ENCODE measurements around the gene R3HDM4.
"Not testable (repeated sequence)": the region's sequence is repeated elsewhere in the genome, so short reads cannot be mapped to it uniquely, and the experiment has no call there.

The R3HDM4 gene

GRCh38 chr19:884420-885211 is 28.4 kb downstream of the R3HDM4 start:
- Histone ChIP-seq H3K4me3 (ENCODE audit: low read length) (no peak overlapping the region), H3K4me1 (ENCODE audit: insufficient read depth, low read length) (no peaks in the 10 kb centered on the region), H3K9me3 (ENCODE audit: insufficient read depth, low read depth, low read length) (no peaks in the 10 kb centered on the region), H3K27ac (ENCODE audit: low read depth, low read length) (no peak overlapping the region), H3K9ac (ENCODE audit: low read depth, low read length) (no peak overlapping the region), H3K27me3 (ENCODE audit: insufficient read depth, low read length) (no peaks in the 10 kb centered on the region), H3K36me3 (ENCODE audit: insufficient read depth, low read length) (peaks cover 52% of the 10 kb centered on the region)
- 94% methylated on average over 51 of the region's 51 CpGs for WGBS

- Histone ChIP-seq H3K36me3 (ENCODE audit: insufficient read depth, low read length) (peaks cover 45% of the 10 kb centered on the region), H3K4me3 (ENCODE audit: low read length) (no peak overlapping the region), H3K4me1 (ENCODE audit: insufficient read depth, low read length) (no peaks in the 10 kb centered on the region), H3K27ac (ENCODE audit: low read depth, low read length) (no peak overlapping the region), H3K9me3 (ENCODE audit: insufficient read depth, low read depth, low read length) (no peaks in the 10 kb centered on the region), H3K9ac (ENCODE audit: low read depth, low read length) (no peak overlapping the region), H3K27me3 (ENCODE audit: insufficient read depth, low read length) (no peaks in the 10 kb centered on the region)
- WGBS = 91% methylated on average over 22 of the region's 22 CpGs
Observed at GRCh38 chr19:883661-884211, 29.3 kb downstream of the R3HDM4 start.

DNA sequence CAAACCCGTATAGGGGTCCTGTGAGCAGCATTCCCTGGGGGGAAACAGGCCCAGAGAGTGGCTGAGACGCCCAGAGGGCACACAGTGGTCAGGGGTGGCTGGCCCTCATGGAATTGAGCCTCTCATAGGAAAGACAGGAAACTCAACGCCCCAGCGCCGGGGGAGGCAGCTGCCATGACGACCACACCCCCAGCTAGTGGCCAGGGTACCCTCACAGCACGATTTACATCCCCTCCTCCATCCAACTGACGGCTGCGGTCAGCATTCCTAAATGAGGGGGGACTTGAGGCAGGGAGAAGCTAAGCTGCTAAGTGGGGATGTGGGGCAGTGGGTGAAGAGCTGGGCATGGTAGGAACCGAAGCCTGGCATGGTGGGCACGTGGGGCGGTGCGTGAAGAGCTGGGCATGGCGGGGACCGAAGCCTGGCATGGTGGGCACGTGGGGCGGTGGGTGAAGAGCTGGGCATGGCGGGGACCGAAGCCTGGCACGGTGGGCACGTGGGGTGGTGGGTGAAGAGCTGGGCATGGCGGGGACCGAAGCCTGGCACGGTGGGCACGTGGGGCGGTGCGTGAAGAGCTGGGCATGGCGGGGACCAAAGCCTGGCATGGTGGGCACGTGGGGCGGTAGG is 30.0 kb downstream of the R3HDM4 start:
- H3K27me3 ChIP-seq (ENCODE audit: insufficient read depth, low read length) = no peaks in the 10 kb centered on the region
- H3K4me3 ChIP-seq (ENCODE audit: low read length) = no peak overlapping the region
- H3K36me3 ChIP-seq (ENCODE audit: insufficient read depth, low read length) = peaks cover 41% of the 10 kb centered on the region
- H3K9ac ChIP-seq (ENCODE audit: low read depth, low read length) = no peak overlapping the region
- WGBS = 93% methylated on average over 20 of the region's 30 CpGs
- H3K9me3 ChIP-seq (ENCODE audit: insufficient read depth, low read depth, low read length) = no peaks in the 10 kb centered on the region
- H3K4me1 ChIP-seq (ENCODE audit: insufficient read depth, low read length) = no peaks in the 10 kb centered on the region
- H3K27ac ChIP-seq (ENCODE audit: low read depth, low read length) = no peak overlapping the region

- Histone ChIP-seq H3K9ac (ENCODE audit: low read depth, low read length) (no peak overlapping the region), H3K4me1 (ENCODE audit: insufficient read depth, low read length) (no peaks in the 10 kb centered on the region), H3K36me3 (ENCODE audit: insufficient read depth, low read length) (peaks cover 42% of the 10 kb centered on the region), H3K9me3 (ENCODE audit: insufficient read depth, low read depth, low read length) (no peaks in the 10 kb centered on the region), H3K27me3 (ENCODE audit: insufficient read depth, low read length) (no peaks in the 10 kb centered on the region), H3K27ac (ENCODE audit: low read depth, low read length) (no peak overlapping the region), H3K4me3 (ENCODE audit: low read length) (no peak overlapping the region)
- 97% methylated on average over 34 of the region's 34 CpGs for WGBS
Observed at GRCh38 chr19:881385-882071, 31.5 kb downstream of the R3HDM4 start.

DNA sequence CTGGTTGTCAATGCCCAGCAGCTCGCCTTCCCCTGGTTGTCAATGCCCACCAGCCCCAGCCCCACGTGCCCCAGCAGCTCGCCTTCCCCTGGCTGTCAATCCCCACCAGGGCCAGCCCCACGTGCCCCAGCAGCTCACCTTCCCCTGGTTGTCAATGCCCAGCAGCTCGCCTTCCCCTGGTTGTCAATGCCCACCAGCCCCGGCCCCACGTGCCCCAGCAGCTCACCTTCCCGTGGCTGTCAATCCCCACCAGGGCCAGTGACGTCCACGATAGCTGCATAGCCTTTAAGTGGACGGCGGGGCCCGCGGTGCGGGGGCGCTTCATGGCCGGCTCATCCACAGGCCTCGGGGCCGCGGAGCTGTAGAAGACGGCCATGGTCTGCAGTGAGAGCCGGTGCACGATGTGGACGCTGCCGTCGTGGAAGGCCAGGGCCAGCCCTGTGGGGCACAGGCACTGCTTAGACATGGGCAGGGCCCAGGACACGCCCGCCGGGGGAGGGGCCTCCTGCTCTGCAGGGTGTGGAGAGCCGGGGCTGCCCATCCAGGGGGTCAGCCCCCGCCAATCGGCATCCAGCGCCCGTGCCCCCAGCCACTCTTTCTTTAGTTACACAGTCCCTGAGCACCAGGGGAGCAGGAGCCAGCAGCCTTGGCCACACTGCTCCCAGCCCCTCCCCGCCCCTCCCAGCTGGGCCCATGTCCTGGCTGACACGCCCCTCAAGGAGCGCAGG is 33.1 kb downstream of the R3HDM4 start:
- Histone ChIP-seq H3K9me3 (ENCODE audit: insufficient read depth, low read depth, low read length) (no peaks in the 10 kb centered on the region), H3K27me3 (ENCODE audit: insufficient read depth, low read length) (no peaks in the 10 kb centered on the region), H3K27ac (ENCODE audit: low read depth, low read length) (no peak overlapping the region), H3K4me3 (ENCODE audit: low read length) (no peak overlapping the region), H3K4me1 (ENCODE audit: insufficient read depth, low read length) (no peaks in the 10 kb centered on the region), H3K36me3 (ENCODE audit: insufficient read depth, low read length) (peaks cover 48% of the 10 kb centered on the region), H3K9ac (ENCODE audit: low read depth, low read length) (no peak overlapping the region)
- WGBS = 90% methylated on average over 37 of the region's 37 CpGs

DNA sequence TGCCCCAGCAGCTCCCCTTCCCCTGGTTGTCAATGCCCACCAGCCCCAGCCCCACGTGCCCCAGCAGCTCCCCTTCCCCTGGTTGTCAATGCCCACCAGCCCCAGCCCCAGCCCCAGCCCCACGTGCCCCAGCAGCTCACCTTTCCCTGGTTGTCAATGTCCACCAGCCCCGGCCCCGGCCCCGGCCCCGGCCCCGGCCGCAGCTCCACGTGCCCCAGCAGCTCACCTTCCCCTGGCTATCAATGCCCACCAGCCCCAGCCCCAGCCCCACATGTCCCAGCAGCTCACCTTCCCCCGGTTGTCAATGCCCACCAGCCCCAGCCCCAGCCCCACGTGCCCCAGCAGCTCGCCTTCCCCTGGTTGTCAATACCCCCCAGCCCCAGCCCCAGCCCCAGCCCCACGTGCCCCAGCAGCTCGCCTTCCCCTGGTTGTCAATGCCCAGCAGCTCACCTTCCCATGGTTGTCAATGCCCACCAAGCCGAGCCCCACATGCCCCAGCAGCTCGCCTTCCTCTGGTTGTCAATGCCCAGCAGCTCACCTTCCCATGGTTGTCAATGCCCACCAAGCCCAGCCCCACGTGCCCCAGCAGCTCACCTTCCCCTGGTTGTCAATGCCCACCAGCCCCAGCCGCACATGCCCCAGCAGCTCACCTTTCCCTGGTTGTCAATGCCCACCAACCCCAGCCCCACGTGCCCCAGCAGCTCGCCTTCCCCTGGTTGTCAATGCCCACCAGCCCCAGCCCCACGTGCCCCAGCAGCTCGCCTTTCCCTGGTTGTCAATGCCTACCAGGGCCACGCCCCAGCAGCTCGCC is 34.1 kb downstream of the R3HDM4 start:
- not testable (repeated sequence) for H3K4me1 ChIP-seq (ENCODE audit: insufficient read depth, low read length); H3K9ac ChIP-seq (ENCODE audit: low read depth, low read length); H3K9me3 ChIP-seq (ENCODE audit: insufficient read depth, low read depth, low read length); H3K27me3 ChIP-seq (ENCODE audit: insufficient read depth, low read length); H3K27ac ChIP-seq (ENCODE audit: low read depth, low read length); H3K4me3 ChIP-seq (ENCODE audit: low read length)
- peaks cover 52% of the 10 kb centered on the region for H3K36me3 ChIP-seq (ENCODE audit: insufficient read depth, low read length)
- 87% methylated on average over 24 of the region's 24 CpGs for whole genome bisulfite sequencing

DNA sequence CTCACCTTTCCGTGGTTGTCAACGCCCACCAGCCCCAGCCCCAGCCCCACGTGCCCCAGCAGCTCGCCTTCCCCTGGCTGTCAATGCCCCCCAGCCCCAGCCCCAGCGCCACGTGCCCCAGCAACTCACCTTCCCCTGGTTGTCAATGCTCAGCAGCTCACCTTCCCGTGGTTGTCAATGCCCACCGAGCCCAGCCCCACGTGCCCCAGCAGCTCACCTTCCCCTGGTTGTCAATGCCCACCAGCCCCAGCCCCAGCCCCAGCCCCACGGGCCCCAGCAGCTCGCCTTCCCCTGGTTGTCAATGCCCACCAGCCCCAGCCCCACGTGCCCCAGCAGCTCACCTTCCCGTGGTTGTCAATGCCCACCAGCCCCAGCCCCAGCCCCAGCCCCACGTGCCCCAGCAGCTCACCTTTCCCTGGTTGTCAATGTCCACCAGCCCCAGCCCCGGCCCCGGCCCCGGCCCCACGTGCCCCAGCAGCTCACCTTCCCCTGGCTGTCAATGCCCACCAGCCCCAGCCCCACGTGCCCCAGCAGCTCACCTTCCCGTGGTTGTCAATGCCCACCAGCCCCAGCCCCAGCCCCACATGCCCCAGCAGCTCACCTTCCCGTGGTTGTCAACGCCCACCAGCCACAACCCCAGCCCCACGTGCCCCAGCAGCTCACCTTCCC is 34.9 kb downstream of the R3HDM4 start:
- H3K4me1 ChIP-seq (ENCODE audit: insufficient read depth, low read length); H3K27me3 ChIP-seq (ENCODE audit: insufficient read depth, low read length); H3K27ac ChIP-seq (ENCODE audit: low read depth, low read length); H3K9ac ChIP-seq (ENCODE audit: low read depth, low read length); H3K9me3 ChIP-seq (ENCODE audit: insufficient read depth, low read depth, low read length); H3K4me3 ChIP-seq (ENCODE audit: low read length): not testable (repeated sequence)
- WGBS = 83% methylated on average over 23 of the region's 23 CpGs
- H3K36me3 ChIP-seq (ENCODE audit: insufficient read depth, low read length) = peaks cover 49% of the 10 kb centered on the region

DNA sequence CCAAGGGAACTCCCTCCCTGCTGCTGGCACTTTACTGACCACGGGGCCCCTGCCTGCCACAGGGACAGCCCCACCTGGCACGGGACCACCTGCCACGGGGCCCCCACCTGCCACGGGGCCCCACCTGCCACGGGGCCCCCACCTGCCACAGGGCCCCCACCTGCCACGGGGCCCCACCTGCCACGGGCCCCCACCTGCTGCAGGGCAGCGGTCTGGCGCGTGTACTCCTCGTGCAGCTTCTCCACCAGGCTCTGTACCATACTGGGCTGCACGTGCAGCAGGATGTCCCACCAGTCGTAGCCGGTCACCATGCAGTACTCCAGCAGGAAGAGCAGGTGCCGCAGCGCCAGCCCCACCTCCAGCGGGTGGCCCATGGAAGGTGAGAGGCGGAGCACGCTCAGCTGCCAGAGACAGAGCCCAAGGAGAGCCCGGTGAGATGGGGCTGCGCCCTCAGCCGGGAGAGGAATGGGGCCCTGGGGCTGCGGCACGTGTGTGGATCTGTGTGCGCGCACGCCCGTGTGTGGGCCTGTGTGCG is 36.2 kb downstream of the R3HDM4 start:
- no peaks in the 10 kb centered on the region for H3K4me1 ChIP-seq (ENCODE audit: insufficient read depth, low read length)
- peaks cover 38% of the 10 kb centered on the region for H3K36me3 ChIP-seq (ENCODE audit: insufficient read depth, low read length)
- H3K27me3 ChIP-seq (ENCODE audit: insufficient read depth, low read length) = no peaks in the 10 kb centered on the region
- no peaks in the 10 kb centered on the region for H3K9me3 ChIP-seq (ENCODE audit: insufficient read depth, low read depth, low read length)
- 91% methylated on average over 29 of the region's 29 CpGs for WGBS
- no peak overlapping the region for H3K9ac ChIP-seq (ENCODE audit: low read depth, low read length)
- H3K27ac ChIP-seq (ENCODE audit: low read depth, low read length) = no peak overlapping the region
- no peak overlapping the region for H3K4me3 ChIP-seq (ENCODE audit: low read length)

GRCh38 chr19:876089-876488 is 36.9 kb downstream of the R3HDM4 start:
- Histone ChIP-seq H3K27me3 (ENCODE audit: insufficient read depth, low read length) (no peaks in the 10 kb centered on the region), H3K36me3 (ENCODE audit: insufficient read depth, low read length) (peaks cover 30% of the 10 kb centered on the region), H3K27ac (ENCODE audit: low read depth, low read length) (no peak overlapping the region), H3K9ac (ENCODE audit: low read depth, low read length) (no peak overlapping the region), H3K4me3 (ENCODE audit: low read length) (no peak overlapping the region), H3K9me3 (ENCODE audit: insufficient read depth, low read depth, low read length) (no peaks in the 10 kb centered on the region), H3K4me1 (ENCODE audit: insufficient read depth, low read length) (no peaks in the 10 kb centered on the region)
- WGBS = 95% methylated on average over 18 of the region's 18 CpGs

Measured in HUES64 (cell line).